Heart right ventricle (tissue), 16 donors: Measurements from ENCODE around the gene CDKN2AIPNL. TPM values are rescaled to one million over a fixed set of nuclear protein-coding genes. Genes with fewer than 3 reads are reported as not detected.
"Not testable (repeated sequence)": the region's sequence is repeated elsewhere in the genome, so short reads cannot be mapped to it uniquely, and the experiment has no call there.

Source experiments
- ATAC-seq, 8 donors: fragments of 200-7000 bp; cut with Tn5 transposase; one replicate each; pipeline ENCODE4 v1.9.1; 2020; ENCODE audit warnings: mild to moderate bottlenecking in 8 of 8, moderate library complexity in 8 of 8, moderate number of reproducible peaks in 1 of 8
- DNase-seq, 2 donors: peaks; one replicate each; pipeline ENCODE4 v3.0.0-alpha.2; 2020
- H3K27ac ChIP-seq, 10 donors: fragments of 200-600 bp; sonication (generic) in 2 of 10; one replicate each; pipeline versions ENCODE4 v1.5.0 to v1.8.0; 2020 to 2022; ENCODE audit warnings: mild to moderate bottlenecking in 3 of 10
- H3K27me3 ChIP-seq, 7 donors: fragments of 200-600 bp; one replicate each; pipeline ENCODE4 v1.8.0; 2021 to 2022; ENCODE audit warnings: mild to moderate bottlenecking in 2 of 7
- H3K36me3 ChIP-seq, 9 donors: fragments of 200-600 bp; sonication (generic) in 1 of 9; one replicate each; pipeline versions ENCODE4 v1.5.0 to v1.8.0; 2020 to 2022; ENCODE audit warnings: mild to moderate bottlenecking in 2 of 9
- H3K4me1 ChIP-seq, 9 donors: fragments of 200-600 bp; sonication (generic) in 1 of 9; one replicate each; pipeline versions ENCODE4 v1.5.0 to v1.8.0; 2020 to 2022; ENCODE audit warnings: mild to moderate bottlenecking in 4 of 9
- H3K4me3 ChIP-seq, 10 donors: fragments of 200-600 bp; sonication (generic) in 2 of 10; one replicate each; pipeline versions ENCODE4 v1.5.0 to v1.8.0; 2020 to 2022; ENCODE audit warnings: mild to moderate bottlenecking in 7 of 10, moderate library complexity in 2 of 10
- H3K9me3 ChIP-seq, 11 donors: fragments of 200-600 bp in 10 of 11; sonication (generic) in 2 of 11; one replicate each; pipeline versions ENCODE4 v1.5.0 to v1.8.0; 2013 to 2022; ENCODE audit warnings: mild to moderate bottlenecking in 2 of 11, control low read depth in 1 of 11, moderate library complexity in 1 of 11
- WGBS, 2 donors: extraction: QIAGEN DNeasy Blood & Tissue Kit; methylation state at CpG; one replicate each; pipeline ENCODE4 v1.1.7; 2013; ENCODE audit warnings: inconsistent platforms in 1 of 2; 5-methylcytosine and 5-hydroxymethylcytosine counted together
- intact Hi-C, 10 donors: fragments of 100-400 bp; cut with DNase I; formaldehyde crosslinking; loops; one replicate each; pipeline versions ENCODE4 v1.11.1 to v1.14.2; 2022
- polyA plus RNA-seq, 2 donors: library from polyadenylated mRNA; stranded (reverse); fragments of 200-250 nt; gene quantifications; one replicate each; pipeline ENCODE4 v1.2.3, GENCODE V29; 2013
- total RNA-seq, 10 donors: library from RNA; stranded (reverse); fragmentation: NEBNext Ultra II Directional in 3 of 10; extraction: Animal tissue kit (Norgen Biotek cat#: 25700) in 3 of 10; gene quantifications; one replicate each; pipeline versions ENCODE4 v1.2.1 to v1.2.4, GENCODE V29; 2021 to 2023
- TF ChIP-seq, protein P1 (sequence below), 9 donors: fragments of 200-600 bp; sonication (generic) in 2 of 9; IDR thresholded peaks; one replicate each; pipeline versions ENCODE4 v1.5.0 to v1.8.0; 2021 to 2022; ENCODE audit warnings: antibody characterized with exemption in 9 of 9, mild to moderate bottlenecking in 5 of 9, moderate library complexity in 1 of 9
- donor health status: Arrhythmogenic right ventricular cardiomyopathy.
- donor health status: ischemic (EF 13 %, LVEDD 7.1; RV severe dilation, severe dysfunction).
- donor health status: healthy with polysubstance abuse.
- donor health status: DM: no; HTN: yes; CAD: no.
- donor health status: DM: no; HTN: no; CAD: no.
- donor health status: ischemic (EF 25% LVEDD 6.9; RV normal size, moderate dysfunction).
- donor health status: ischemic (EF 25% LVEDD 5.7; RV mildly dilated, moderate dysfunction).
- donor health status: healthy.
- donor health status: DM: yes; HTN: yes; CAD: no.
- donor health status: Ischemic cardiomyopathy.
- donor health status: ischemic (EF 35%, LVEDD 5.7; RV mildly dilated, moderate dysfunction).
- donor health status: nonischemic (EF 11% LVEDD 7.7; RV severe dilation, severe dysfunction).
- donor health status: DM: yes; HTN: yes; CAD: no.
- donor health status: PGD.
- donor health status: ischemic (EF 29% LVEDD 5.4; RV normal size, mild dysfunction).
- donor health status: nonischemic (EF 23%, LVEDD 6.1; RV moderate dilation, normal function).

The CDKN2AIPNL gene
- total and polyA plus RNA-seq, 12 donors, result 29.1 to 87.6 (median 37.3) TPM

DNA sequence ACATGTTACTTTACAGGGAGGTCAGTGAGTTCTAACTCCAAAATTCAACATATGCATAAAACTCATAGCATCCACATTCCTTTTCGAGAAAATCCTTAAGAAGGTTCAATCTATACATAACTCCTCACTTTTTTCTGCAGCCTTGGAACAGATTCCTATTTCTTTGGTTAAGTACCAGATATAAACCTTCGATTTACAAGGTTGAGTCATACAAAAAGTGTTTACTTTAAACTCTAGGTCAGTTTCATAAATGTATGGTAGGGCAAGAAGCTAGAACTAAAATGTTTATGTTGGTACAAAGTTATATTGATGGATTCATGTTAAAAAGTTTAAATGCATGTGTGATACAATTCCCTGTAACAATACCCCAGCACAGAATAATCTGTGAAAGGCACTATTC is 19.4 kb downstream of the CDKN2AIPNL start:
- Histone ChIP-seq H3K9me3 (peaks cover 0 to 3% (median 0%) of the 10 kb centered on the region in 11 donors), H3K4me3 (no peak overlapping the region), H3K4me1 (no peaks in the 10 kb centered on the region), H3K27me3 (no peaks in the 10 kb centered on the region), H3K36me3 (peaks cover 0 to 100% (median 93%) of the 10 kb centered on the region in 9 donors), H3K27ac (no peak overlapping the region)
- no peak for ATAC-seq
- TF ChIP-seq, protein P1, sequence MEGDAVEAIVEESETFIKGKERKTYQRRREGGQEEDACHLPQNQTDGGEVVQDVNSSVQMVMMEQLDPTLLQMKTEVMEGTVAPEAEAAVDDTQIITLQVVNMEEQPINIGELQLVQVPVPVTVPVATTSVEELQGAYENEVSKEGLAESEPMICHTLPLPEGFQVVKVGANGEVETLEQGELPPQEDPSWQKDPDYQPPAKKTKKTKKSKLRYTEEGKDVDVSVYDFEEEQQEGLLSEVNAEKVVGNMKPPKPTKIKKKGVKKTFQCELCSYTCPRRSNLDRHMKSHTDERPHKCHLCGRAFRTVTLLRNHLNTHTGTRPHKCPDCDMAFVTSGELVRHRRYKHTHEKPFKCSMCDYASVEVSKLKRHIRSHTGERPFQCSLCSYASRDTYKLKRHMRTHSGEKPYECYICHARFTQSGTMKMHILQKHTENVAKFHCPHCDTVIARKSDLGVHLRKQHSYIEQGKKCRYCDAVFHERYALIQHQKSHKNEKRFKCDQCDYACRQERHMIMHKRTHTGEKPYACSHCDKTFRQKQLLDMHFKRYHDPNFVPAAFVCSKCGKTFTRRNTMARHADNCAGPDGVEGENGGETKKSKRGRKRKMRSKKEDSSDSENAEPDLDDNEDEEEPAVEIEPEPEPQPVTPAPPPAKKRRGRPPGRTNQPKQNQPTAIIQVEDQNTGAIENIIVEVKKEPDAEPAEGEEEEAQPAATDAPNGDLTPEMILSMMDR (IDR thresholded peaks at IDR 0.05), result no peak
- 93 to 97% methylated on average over 2 of the region's 2 CpGs for WGBS, 2 donors
- intact Hi-C loops, result loop anchor here in 1 of 10 donors (10.0 kb wide), 1 partner anchor 88 kb away; no protein-coding TSS in a partner anchor
- no peak for DNase-seq

DNA sequence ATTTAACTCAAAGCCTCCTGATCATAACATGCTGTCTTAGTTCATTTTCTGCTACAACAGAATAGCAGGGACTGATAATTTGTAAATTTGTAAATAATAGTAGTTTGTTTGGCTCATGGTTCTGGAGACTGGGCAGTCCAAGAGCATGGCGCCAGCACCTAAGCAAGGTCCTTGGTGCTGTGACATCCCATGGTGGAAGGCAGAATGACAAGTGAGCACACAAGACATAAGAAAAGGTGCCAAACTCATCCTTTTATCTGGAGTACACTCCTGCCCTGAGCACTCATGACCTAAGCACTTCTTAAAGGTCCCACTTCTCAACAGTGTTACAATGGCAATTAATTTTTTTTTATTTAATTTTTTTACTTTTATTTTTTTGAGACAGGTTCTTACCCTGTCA is 24.2 kb downstream of the CDKN2AIPNL start:
- intact Hi-C loops, result no loop called here
- 100% methylated on average over 1 of the region's 1 CpG for WGBS, 2 donors
- no peak for ATAC-seq
- TF ChIP-seq, protein P1 (IDR thresholded peaks at IDR 0.05), result no peak
- Histone ChIP-seq H3K27ac (no peak overlapping the region), H3K4me1 (peaks cover 0 to 7% (median 0%) of the 10 kb centered on the region in 9 donors), H3K36me3 (peaks cover 0 to 100% (median 96%) of the 10 kb centered on the region in 9 donors), H3K27me3 (no peaks in the 10 kb centered on the region), H3K4me3 (no peak overlapping the region), H3K9me3 (peaks cover 0 to 4% (median 0%) of the 10 kb centered on the region in 11 donors)
- DNase-seq, result no peak

DNA sequence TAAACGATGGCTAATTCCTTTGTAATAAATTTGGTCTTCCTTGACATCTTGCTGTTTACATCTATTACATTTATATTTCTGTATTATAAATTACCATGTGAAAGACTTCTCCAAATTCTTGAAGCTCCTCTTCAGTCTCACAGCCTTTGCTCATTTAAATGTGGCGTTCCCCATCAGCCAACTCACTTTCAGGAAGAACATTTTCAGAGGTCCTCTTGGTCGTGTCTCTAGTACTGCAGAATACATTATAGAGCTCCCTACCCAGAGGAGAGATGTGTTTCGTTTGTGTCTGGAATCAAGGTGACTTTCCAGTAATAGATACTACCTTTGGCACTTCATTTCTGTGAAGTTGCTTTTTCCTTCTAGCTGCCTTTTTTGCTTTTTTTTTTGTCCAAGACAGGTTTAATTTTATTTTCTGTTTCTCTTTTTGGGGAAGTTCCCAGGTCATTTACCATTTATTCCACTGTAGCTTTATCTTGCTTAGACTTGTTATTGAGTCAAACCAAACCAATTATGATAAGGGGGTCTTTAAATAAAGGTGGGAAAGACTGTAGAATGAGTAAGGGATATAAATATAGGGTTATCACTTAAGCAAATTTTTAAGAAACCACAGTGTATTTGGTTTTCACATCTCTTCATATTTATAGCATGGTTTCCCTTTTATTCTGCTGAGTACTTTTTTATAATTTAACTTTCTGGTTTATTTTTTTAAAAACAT is 27.5 kb downstream of the CDKN2AIPNL start:
- no peak overlapping the region for H3K27ac ChIP-seq
- TF ChIP-seq, protein P1 (IDR thresholded peaks at IDR 0.05), result no peak
- H3K4me1 ChIP-seq, result peaks cover 0 to 7% (median 0%) of the 10 kb centered on the region in 9 donors
- H3K9me3 ChIP-seq, result peaks cover 0 to 4% (median 0%) of the 10 kb centered on the region in 11 donors
- DNase-seq (no peak), ATAC-seq (no peak)
- WGBS, 2 donors, result 66 to 70% methylated on average over 4 of the region's 4 CpGs
- peaks cover 0 to 100% (median 94%) of the 10 kb centered on the region in 9 donors for H3K36me3 ChIP-seq
- intact Hi-C loops, result loop anchor here in 1 of 10 donors (1.0 kb wide), 1 partner anchor 21 kb away; no protein-coding TSS in a partner anchor
- H3K27me3 ChIP-seq, result no peaks in the 10 kb centered on the region
- H3K4me3 ChIP-seq, result no peak overlapping the region

DNA sequence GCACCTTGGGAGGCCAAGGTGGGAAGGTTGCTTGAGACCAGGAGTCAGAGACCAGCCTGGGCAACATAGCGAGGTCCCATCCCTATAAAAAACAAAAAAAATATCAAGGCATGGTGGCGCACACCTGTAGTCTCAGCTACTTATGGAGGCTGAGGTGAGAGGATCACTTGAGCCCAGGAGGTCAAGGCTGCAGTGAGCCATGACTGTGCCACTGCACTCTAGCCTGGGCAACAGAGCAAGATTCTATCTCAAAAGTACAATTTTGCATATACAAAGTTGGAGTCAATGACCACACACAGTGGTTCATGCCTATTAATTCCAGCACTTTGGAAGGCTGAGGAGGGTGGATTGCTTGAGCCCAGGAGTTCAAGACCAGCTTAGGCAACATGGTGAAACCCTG is 29.5 kb downstream of the CDKN2AIPNL start:
- H3K4me1 ChIP-seq, result peaks cover 0 to 20% (median 4%) of the 10 kb centered on the region in 9 donors
- H3K36me3 ChIP-seq, result peaks cover 0 to 100% (median 89%) of the 10 kb centered on the region in 9 donors
- H3K27ac ChIP-seq, H3K27me3 ChIP-seq, DNase-seq, intact Hi-C loops, H3K9me3 ChIP-seq, ATAC-seq, H3K4me3 ChIP-seq: not testable (repeated sequence)
- WGBS, 2 donors, result 94 to 97% methylated on average over 2 of the region's 2 CpGs

DNA sequence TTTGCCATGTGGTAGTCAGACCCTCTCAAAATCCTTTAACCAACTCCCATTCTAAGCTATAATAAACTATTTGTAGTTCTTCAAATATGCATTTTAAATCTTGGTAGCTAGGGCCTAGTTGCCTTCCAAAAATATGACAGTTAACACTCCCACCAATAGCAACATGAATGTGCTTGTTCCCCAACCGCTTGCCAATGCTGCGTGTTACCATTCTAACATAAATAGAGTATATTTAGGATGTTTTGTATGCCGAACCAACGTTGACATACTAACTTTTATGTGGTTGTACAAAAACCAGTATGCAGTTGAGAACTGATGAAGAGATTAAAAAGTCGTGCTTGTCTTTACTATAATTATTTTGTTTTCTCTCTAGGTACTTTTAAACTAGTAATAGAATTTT is 31.3 kb downstream of the CDKN2AIPNL start:
- ATAC-seq (no peak), DNase-seq (no peak)
- intact Hi-C loops, result no loop called here
- TF ChIP-seq, protein P1 (IDR thresholded peaks at IDR 0.05), result no peak
- H3K4me1 ChIP-seq, result peaks cover 0 to 38% (median 15%) of the 10 kb centered on the region in 9 donors
- H3K27ac ChIP-seq, result no peak overlapping the region
- H3K27me3 ChIP-seq, result no peaks in the 10 kb centered on the region
- 84 to 88% methylated on average over 5 of the region's 5 CpGs for WGBS, 2 donors
- H3K4me3 ChIP-seq, result no peak overlapping the region
- H3K9me3 ChIP-seq, result no peaks in the 10 kb centered on the region
- H3K36me3 ChIP-seq, result peaks cover 0 to 100% (median 71%) of the 10 kb centered on the region in 9 donors
